Progenitor cell of endocrine pancreas (in vitro differentiated cells): ENCODE measurements around the gene PIP5K1B. TPM values are rescaled to one million over a fixed set of nuclear protein-coding genes. Genes with fewer than 3 reads are reported as not detected.
A peak's percentile ranks its signal among the peaks of the same experiment; 100 is the strongest.

Experiments
- DNase-seq: peaks from one replicate; pipeline ENCODE4 v3.0.0; 2021; ENCODE audit warnings: low spot score; ENCODE audit not compliant: unreplicated experiment
- H3K27ac Mint-ChIP-seq: 2 replicates; pipeline ENCODE4 v1.8.0; 2021; ENCODE audit warnings: mild to moderate bottlenecking, moderate library complexity, mixed read lengths
- H3K27me3 Mint-ChIP-seq: 2 replicates; pipeline ENCODE4 v1.8.0; 2021; ENCODE audit warnings: mixed read lengths
- H3K36me3 Mint-ChIP-seq: 2 replicates; pipeline ENCODE4 v1.8.0; 2022; ENCODE audit warnings: mixed read lengths; ENCODE audit not compliant: insufficient read depth
- H3K4me1 Mint-ChIP-seq: 2 replicates; pipeline ENCODE4 v1.8.0; 2021; ENCODE audit warnings: low read depth, mixed read lengths
- H3K4me3 Mint-ChIP-seq: 2 replicates; pipeline ENCODE4 v1.8.0; 2021; ENCODE audit warnings: low read depth, mild to moderate bottlenecking, moderate library complexity, mixed read lengths
- H3K9me3 Mint-ChIP-seq: 2 replicates; pipeline ENCODE4 v1.8.0; 2021; ENCODE audit warnings: low read depth, mixed read lengths
- total RNA-seq: library from RNA; stranded (reverse); gene quantifications from 2 replicates; pipeline ENCODE4 v1.2.1, GENCODE V29; 2021
- TF ChIP-seq, protein P1 (sequence below): fragments of 200-600 bp; sonication (generic); IDR thresholded peaks from one replicate; pipeline ENCODE4 v1.5.0; 2021; ENCODE audit warnings: antibody characterized with exemption, mild to moderate bottlenecking; ENCODE audit not compliant: unreplicated experiment

Gene PIP5K1B
- total RNA-seq, 1 donor from 2014 or later = 1.5 TPM

DNA sequence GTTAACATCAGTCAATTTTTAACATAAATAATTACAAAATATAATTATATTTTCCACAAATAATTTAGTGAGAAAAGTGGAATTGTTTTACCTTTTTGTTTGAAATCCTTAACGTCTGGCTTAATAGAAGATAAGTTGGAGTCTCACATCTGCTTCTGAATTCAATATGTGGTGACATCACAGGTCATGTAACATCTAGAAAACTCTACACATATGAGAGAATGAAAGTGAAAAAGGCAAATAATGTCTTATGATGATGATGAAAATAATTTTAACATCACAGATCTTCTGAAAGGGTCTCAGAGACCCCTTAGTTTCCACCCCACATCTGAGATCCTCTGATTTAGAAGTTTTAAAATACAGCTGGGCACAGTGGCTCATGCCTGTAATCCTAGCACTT is 227.4 kb downstream of the PIP5K1B start:
- DNase-seq = no peak
- Mint-ChIP-seq H3K36me3 (no peaks in the 10 kb centered on the region), H3K4me3 (no peak overlapping the region), H3K27me3 (no peaks in the 10 kb centered on the region), H3K9me3 (peaks cover 7% of the 10 kb centered on the region), H3K27ac (no peak overlapping the region), H3K4me1 (peaks cover 12% of the 10 kb centered on the region)
- TF ChIP-seq, protein P1, sequence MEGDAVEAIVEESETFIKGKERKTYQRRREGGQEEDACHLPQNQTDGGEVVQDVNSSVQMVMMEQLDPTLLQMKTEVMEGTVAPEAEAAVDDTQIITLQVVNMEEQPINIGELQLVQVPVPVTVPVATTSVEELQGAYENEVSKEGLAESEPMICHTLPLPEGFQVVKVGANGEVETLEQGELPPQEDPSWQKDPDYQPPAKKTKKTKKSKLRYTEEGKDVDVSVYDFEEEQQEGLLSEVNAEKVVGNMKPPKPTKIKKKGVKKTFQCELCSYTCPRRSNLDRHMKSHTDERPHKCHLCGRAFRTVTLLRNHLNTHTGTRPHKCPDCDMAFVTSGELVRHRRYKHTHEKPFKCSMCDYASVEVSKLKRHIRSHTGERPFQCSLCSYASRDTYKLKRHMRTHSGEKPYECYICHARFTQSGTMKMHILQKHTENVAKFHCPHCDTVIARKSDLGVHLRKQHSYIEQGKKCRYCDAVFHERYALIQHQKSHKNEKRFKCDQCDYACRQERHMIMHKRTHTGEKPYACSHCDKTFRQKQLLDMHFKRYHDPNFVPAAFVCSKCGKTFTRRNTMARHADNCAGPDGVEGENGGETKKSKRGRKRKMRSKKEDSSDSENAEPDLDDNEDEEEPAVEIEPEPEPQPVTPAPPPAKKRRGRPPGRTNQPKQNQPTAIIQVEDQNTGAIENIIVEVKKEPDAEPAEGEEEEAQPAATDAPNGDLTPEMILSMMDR = no peak

DNA sequence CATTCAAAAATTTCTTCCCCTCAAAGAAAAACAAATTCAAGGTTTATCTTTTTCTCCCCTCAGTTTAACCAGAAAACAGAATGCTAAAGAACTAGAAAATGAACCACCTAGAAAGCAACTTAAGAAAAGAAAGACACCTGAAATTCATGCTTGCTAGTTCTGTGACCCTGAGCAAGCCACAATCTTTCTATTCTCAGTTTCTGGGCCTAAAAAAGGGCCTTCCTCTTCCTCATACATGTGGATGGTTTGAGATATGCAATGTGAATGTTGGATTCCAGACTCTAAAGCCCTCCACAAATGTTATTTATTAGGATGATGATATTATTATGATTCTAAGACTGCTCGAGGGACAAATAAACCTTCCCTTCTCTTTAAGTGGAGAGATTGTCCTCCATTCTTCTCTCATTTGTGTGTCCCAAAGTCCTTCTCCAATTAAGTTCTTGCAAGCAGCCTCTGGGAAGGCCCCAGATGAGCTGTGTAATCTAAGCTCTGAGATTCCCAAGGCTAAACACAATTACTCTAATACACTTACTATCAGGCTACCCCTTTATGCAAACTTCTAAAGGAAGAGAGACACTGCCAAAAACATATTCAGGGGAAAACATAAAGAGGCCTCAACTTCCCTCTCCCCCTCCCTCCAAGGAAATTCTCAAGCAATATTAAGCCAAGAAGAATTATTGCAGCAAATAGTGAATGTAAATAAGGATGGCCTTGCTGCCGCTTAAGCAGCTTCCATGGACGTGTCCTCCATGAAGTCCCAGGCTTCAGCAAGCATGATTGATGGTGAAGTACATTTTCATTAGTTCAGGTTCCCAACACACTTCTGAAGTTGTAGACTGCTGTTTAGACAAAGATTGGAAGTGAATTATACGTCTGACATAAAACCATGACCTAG is 228.6 kb downstream of the PIP5K1B start:
- H3K9me3 Mint-ChIP-seq = peaks cover 13% of the 10 kb centered on the region
- peaks cover 12% of the 10 kb centered on the region for H3K4me1 Mint-ChIP-seq
- H3K4me3 Mint-ChIP-seq = no peak overlapping the region
- TF ChIP-seq, protein P1 = no peak
- H3K27ac Mint-ChIP-seq = peak overlapping the region; percentile 13
- no peak for DNase-seq
- H3K27me3 Mint-ChIP-seq = no peaks in the 10 kb centered on the region
- no peaks in the 10 kb centered on the region for H3K36me3 Mint-ChIP-seq

DNA sequence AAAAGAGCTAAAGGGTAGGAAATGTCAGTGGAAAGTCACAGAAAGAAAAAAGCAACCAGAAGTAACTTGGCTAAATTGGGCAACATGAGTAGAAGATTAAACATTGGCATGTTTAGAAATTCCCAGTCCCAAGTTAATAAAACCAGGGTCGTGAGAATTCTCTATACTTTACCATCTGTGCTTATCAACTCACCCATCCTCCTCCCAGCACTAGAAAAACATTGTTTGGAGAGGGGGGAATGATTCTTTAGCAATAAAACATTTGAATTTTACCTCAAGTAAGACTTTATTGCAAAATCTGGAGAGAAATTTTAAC is 229.2 kb downstream of the PIP5K1B start:
- H3K27ac Mint-ChIP-seq = no peak overlapping the region
- TF ChIP-seq, protein P1 = no peak
- H3K4me3 Mint-ChIP-seq = no peak overlapping the region
- peaks cover 13% of the 10 kb centered on the region for H3K9me3 Mint-ChIP-seq
- H3K36me3 Mint-ChIP-seq = no peaks in the 10 kb centered on the region
- no peak for DNase-seq
- no peaks in the 10 kb centered on the region for H3K27me3 Mint-ChIP-seq
- H3K4me1 Mint-ChIP-seq = peaks cover 12% of the 10 kb centered on the region

DNA sequence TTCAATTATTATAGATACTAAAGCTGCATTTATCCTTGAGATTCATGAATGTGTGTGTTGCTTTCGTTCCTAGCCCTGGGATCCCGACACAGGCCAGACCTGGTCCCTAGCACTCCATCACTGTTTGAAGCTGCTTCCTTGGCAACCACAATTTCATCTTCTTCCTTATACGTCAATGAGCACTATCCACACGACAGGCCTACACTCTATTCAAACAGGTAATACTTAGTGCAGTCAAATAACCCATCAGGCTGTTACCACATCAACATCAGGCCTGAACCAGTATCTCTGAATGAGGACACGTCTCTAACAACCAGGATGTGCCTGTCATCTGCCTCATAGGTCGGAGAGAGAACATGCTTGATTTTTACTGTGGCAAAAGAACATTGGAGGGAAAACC is 235.5 kb downstream of the PIP5K1B start:
- no peak for DNase-seq
- H3K9me3 Mint-ChIP-seq = peaks cover 9% of the 10 kb centered on the region
- no peak overlapping the region for H3K27ac Mint-ChIP-seq
- TF ChIP-seq, protein P1 = no peak
- H3K27me3 Mint-ChIP-seq = no peaks in the 10 kb centered on the region
- no peak overlapping the region for H3K4me3 Mint-ChIP-seq
- H3K36me3 Mint-ChIP-seq = no peaks in the 10 kb centered on the region
- H3K4me1 Mint-ChIP-seq = peaks cover 3% of the 10 kb centered on the region

GRCh38 chr9:68941780-68942459 is 236.9 kb downstream of the PIP5K1B start:
- H3K36me3 Mint-ChIP-seq = no peaks in the 10 kb centered on the region
- TF ChIP-seq, protein P1 = no peak
- H3K27me3 Mint-ChIP-seq = no peaks in the 10 kb centered on the region
- no peak overlapping the region for H3K4me3 Mint-ChIP-seq
- peaks cover 9% of the 10 kb centered on the region for H3K9me3 Mint-ChIP-seq
- no peak for DNase-seq
- H3K27ac Mint-ChIP-seq = no peak overlapping the region
- no peaks in the 10 kb centered on the region for H3K4me1 Mint-ChIP-seq
